Upper lobe of left lung (tissue), 4 donors: ENCODE data around the gene UNC13C.

Experiments
- CTCF ChIP-seq, 6 experiments: fragments of 450-650 bp in 4 of 6; fragments of 200-600 bp in 2 of 6; sonication (generic) in 2 of 6; IDR thresholded peaks; one replicate each; pipeline ENCODE4 v1.5.1; 2016 to 2019; ENCODE audit warnings: antibody characterized with exemption in 6 of 6
- EP300 ChIP-seq, 4 donors: sonication (generic); formaldehyde crosslinking; IDR thresholded peaks; one replicate each; pipeline ENCODE4 v1.5.1; 2017; ENCODE audit warnings: antibody characterized with exemption in 4 of 4, control low read depth in 2 of 4
- POLR2A ChIP-seq, 4 donors: fragments of 450-650 bp; IDR thresholded peaks; one replicate each; pipeline ENCODE4 v1.5.1; 2016 to 2017; ENCODE audit warnings: antibody characterized with exemption in 4 of 4, mild to moderate bottlenecking in 2 of 4
- POLR2AphosphoS5 ChIP-seq, 2 donors: sonication (generic); formaldehyde crosslinking; IDR thresholded peaks; one replicate each; pipeline ENCODE4 v1.5.1; 2017; ENCODE audit warnings: antibody characterized with exemption in 2 of 2

- no peak for TF ChIP-seq POLR2A (IDR thresholded peaks at IDR 0.05)
- no peak for TF ChIP-seq CTCF (IDR thresholded peaks at IDR 0.05)
- no peak for TF ChIP-seq POLR2AphosphoS5 (IDR thresholded peaks at IDR 0.05)
- no peak for TF ChIP-seq EP300 (IDR thresholded peaks at IDR 0.05)
These were observed 410.5 kb downstream of the UNC13C start for GRCh38 chr15:54388746-54389145.
